Measurements from ENCODE around the gene ARHGAP24.

- TF ChIP-seq POLR2AphosphoS5 (IDR thresholded peaks at IDR 0.05) (no peak), CTCF (IDR thresholded peaks at IDR 0.05) (no peak)
Measured at GRCh38 chr4:85495621-85496020, 20.7 kb downstream of the ARHGAP24 start.

All from breast epithelium (tissue), 3 donors.